Activated T-cell treated with anti-CD3 and anti-CD28 coated beads, Interleukin-2, amount 50 U/mL, for 4 hours (primary cell): ENCODE measurements around the gene IQGAP2. TPM values are rescaled to one million over a fixed set of nuclear protein-coding genes. Genes with fewer than 3 reads are reported as not detected.
"Not testable (repeated sequence)": the region's sequence is repeated elsewhere in the genome, so short reads cannot be mapped to it uniquely, and the experiment has no call there.

ENCODE experiments used
- ATAC-seq, 2 donors: fragments of 200-7000 bp; cut with Tn5 transposase; one replicate each; pipeline ENCODE4 v1.10.0; 2021
- DNase-seq: peaks from one replicate; pipeline ENCODE4 v3.0.0-alpha.2; 2020
- H3K27me3 Mint-ChIP-seq: one replicate; pipeline ENCODE4 v1.8.0; 2021; ENCODE audit warnings: low read depth, mixed read lengths
- H3K36me3 Mint-ChIP-seq: one replicate; pipeline ENCODE4 v1.8.0; 2022; ENCODE audit warnings: mixed read lengths; ENCODE audit not compliant: insufficient read depth
- H3K4me1 Mint-ChIP-seq: one replicate; pipeline ENCODE4 v1.8.0; 2021; ENCODE audit warnings: low read depth, mixed read lengths
- H3K4me3 Mint-ChIP-seq: one replicate; pipeline ENCODE4 v1.8.0; 2021; ENCODE audit warnings: mild to moderate bottlenecking, moderate library complexity, mixed read lengths
- H3K9me3 Mint-ChIP-seq: one replicate; pipeline ENCODE4 v1.8.0; 2021; ENCODE audit warnings: mixed read lengths
- total RNA-seq, 3 donors: library from RNA; stranded (reverse); gene quantifications; one replicate each; pipeline ENCODE4 v1.2.1, GENCODE V29; 2021

Gene IQGAP2
- total RNA-seq, 3 donors from 2014 or later: 34.8 to 59.4 (median 38.3) TPM

DNA sequence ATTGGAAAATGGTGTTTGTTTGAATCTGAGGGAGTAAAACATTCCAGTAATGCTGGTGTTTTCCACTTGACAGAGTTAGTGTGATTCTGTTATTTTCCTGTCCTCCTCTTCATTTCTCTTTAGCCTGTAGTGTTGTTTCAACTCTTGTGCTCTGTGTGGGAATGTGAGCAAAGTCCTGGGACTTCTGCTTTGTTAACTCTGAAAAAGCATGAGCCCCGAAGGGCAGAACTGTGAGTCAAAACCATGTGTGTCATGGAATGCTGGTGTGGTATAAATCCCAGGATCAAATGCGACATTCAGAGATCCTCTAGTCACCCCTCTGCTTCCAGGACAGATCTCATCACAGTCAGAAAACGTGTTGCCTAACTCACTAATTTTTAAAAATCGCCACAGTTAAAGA is 321.8 kb downstream of the IQGAP2 start:
- Mint-ChIP-seq H3K27me3 (no peaks in the 10 kb centered on the region), H3K4me1 (no peaks in the 10 kb centered on the region), H3K4me3 (no peak overlapping the region), H3K36me3 (peaks cover 7% of the 10 kb centered on the region), H3K9me3 (peaks cover 13% of the 10 kb centered on the region)
- ATAC-seq: no peak
- DNase-seq: no peak

DNA sequence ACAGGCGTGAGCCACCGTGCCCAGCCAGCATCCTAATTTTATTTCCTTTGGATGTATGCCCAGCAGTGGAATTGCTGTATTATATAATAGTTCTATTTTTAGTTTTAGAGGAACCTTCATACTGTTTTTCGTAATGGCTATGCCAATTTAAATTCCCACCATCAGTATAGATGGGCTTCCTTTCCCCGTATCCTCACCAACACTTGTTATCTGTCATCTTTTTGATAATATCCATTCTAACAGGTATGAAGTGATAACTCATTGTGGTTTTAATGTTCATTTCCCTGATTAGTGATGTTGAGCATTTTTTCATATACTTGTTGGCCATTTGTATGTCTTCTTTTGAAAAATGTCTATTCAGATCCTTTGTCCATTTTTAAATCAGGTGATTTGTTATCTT is 325.9 kb downstream of the IQGAP2 start:
- no peak for ATAC-seq
- Mint-ChIP-seq H3K4me3 (no peak overlapping the region), H3K36me3 (peaks cover 14% of the 10 kb centered on the region), H3K27me3 (no peaks in the 10 kb centered on the region), H3K9me3 (peaks cover 20% of the 10 kb centered on the region), H3K4me1 (peaks cover 16% of the 10 kb centered on the region)
- no peak for DNase-seq

DNA sequence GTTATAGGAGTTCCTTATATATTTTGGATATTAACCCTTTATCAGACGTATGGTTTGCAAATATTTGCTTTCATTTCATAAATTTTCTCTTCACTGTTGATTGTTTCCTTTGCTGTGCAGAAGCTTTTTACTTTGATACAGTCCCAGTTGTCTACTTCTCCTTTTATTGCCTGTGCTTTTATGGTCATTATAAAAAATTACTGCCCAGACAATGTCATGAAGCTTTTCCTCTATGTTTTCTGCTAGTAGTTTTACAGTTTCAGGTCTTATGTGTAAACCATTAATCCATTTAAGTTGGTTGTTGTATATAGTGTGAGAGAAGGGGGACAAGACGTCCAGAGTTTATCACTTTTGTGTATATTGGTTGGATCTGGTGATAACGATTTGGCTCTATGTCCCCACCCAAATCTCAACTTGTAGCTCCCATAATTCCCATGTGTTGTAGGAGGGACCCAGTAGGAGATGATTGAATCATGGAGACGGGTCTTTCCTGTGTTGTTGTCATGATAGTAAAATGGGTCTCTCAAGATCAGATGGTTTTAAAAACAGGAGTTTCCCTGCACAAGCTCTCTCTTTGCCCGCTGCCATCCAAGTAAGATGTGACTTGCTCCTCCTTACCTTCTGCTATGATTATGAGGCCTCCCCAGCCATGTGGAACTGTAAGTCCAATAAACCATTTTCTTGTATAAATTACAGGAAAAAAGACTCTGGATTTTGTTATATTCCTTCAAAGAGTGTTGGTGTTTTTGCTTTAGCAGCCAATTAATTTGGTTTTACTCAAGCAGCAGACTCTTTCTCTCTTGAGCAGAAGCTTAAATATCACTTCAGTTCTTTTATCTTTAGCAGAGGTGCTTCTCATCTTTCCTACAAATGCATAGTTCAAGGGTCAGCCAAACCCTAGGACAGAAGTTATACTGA is 326.5 kb downstream of the IQGAP2 start:
- no peak for DNase-seq
- Mint-ChIP-seq H3K27me3 (no peaks in the 10 kb centered on the region), H3K9me3 (peaks cover 20% of the 10 kb centered on the region), H3K4me1 (peaks cover 19% of the 10 kb centered on the region), H3K36me3 (peaks cover 14% of the 10 kb centered on the region), H3K4me3 (no peak overlapping the region)
- no peak for ATAC-seq

GRCh38 chr5:76732405-76733048 is 329.4 kb downstream of the IQGAP2 start:
- no peak for DNase-seq
- H3K9me3 Mint-ChIP-seq: peaks cover 20% of the 10 kb centered on the region

DNA sequence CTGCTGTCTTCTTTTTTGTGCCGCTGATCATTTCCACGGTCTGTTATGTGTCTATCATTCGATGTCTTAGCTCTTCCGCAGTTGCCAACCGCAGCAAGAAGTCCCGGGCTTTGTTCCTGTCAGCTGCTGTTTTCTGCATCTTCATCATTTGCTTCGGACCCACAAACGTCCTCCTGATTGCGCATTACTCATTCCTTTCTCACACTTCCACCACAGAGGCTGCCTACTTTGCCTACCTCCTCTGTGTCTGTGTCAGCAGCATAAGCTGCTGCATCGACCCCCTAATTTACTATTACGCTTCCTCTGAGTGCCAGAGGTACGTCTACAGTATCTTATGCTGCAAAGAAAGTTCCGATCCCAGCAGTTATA is 329.9 kb downstream of the IQGAP2 start:
- Mint-ChIP-seq H3K27me3 (no peaks in the 10 kb centered on the region), H3K4me3 (peak overlapping the region; percentile 19), H3K4me1 (peaks cover 31% of the 10 kb centered on the region), H3K36me3 (peaks cover 14% of the 10 kb centered on the region), H3K9me3 (peaks cover 20% of the 10 kb centered on the region)
- DNase-seq (peak; percentile 25), ATAC-seq (peak; percentile 77 to 92)

More at GRCh38 chr5:76732405-76733048, 329.4 kb downstream of the IQGAP2 start:
- peak; percentile 39 to 54 for ATAC-seq
- Mint-ChIP-seq H3K27me3 (no peaks in the 10 kb centered on the region), H3K36me3 (peaks cover 14% of the 10 kb centered on the region), H3K4me1 (peaks cover 30% of the 10 kb centered on the region), H3K4me3 (peak overlapping the region; percentile 19)

GRCh38 chr5:76735762-76736545 is 332.9 kb downstream of the IQGAP2 start:
- no peaks in the 10 kb centered on the region for H3K27me3 Mint-ChIP-seq
- DNase-seq (no peak), ATAC-seq (no peak)
- no peak overlapping the region for H3K4me3 Mint-ChIP-seq
- peaks cover 43% of the 10 kb centered on the region for H3K4me1 Mint-ChIP-seq
- H3K9me3 Mint-ChIP-seq: no peaks in the 10 kb centered on the region
- no peaks in the 10 kb centered on the region for H3K36me3 Mint-ChIP-seq

- H3K36me3 Mint-ChIP-seq: no peaks in the 10 kb centered on the region
- ATAC-seq (no peak), DNase-seq (no peak)
- no peaks in the 10 kb centered on the region for H3K27me3 Mint-ChIP-seq
- peaks cover 44% of the 10 kb centered on the region for H3K4me1 Mint-ChIP-seq
- H3K4me3 Mint-ChIP-seq: no peak overlapping the region
- no peaks in the 10 kb centered on the region for H3K9me3 Mint-ChIP-seq
Measured at GRCh38 chr5:76736679-76737556, 333.8 kb downstream of the IQGAP2 start.

- Mint-ChIP-seq H3K27me3 (no peaks in the 10 kb centered on the region), H3K36me3 (no peaks in the 10 kb centered on the region), H3K4me1 (peaks cover 37% of the 10 kb centered on the region), H3K9me3 (no peaks in the 10 kb centered on the region), H3K4me3 (no peak overlapping the region)
- no peak for DNase-seq
- ATAC-seq: no peak
Measured at GRCh38 chr5:76737846-76738245, 334.8 kb downstream of the IQGAP2 start.

- H3K4me1 Mint-ChIP-seq: peaks cover 23% of the 10 kb centered on the region
- not testable (repeated sequence) for H3K27me3 Mint-ChIP-seq, DNase-seq, H3K36me3 Mint-ChIP-seq, ATAC-seq, H3K9me3 Mint-ChIP-seq, H3K4me3 Mint-ChIP-seq
Measured at GRCh38 chr5:76741506-76741905, 338.4 kb downstream of the IQGAP2 start.

DNA sequence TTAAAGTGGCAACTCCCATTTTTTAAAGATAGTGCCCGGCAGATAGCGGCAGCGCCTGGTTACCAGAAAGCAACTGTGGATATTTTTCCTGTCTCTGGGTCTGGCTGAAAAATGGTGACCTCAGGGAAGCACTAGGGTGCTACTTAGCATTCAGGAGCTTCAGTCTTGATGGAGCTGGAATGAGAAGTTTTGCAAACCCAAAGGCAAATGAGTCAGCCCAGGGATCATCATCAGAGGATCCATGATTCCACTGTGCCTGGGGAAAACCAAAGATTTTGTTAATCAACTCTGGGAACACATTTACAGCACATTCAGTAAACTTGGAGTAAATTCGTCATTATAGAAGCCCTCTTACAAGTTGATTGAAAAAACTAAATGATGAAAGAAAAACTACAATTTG is 339.5 kb downstream of the IQGAP2 start:
- Mint-ChIP-seq H3K4me1 (peaks cover 17% of the 10 kb centered on the region), H3K9me3 (no peaks in the 10 kb centered on the region), H3K4me3 (no peak overlapping the region), H3K27me3 (no peaks in the 10 kb centered on the region), H3K36me3 (no peaks in the 10 kb centered on the region)
- DNase-seq (no peak), ATAC-seq (no peak)

- ATAC-seq: no peak
- peaks cover 4% of the 10 kb centered on the region for H3K4me1 Mint-ChIP-seq
- DNase-seq: no peak
- no peak overlapping the region for H3K4me3 Mint-ChIP-seq
- no peaks in the 10 kb centered on the region for H3K9me3 Mint-ChIP-seq
- H3K27me3 Mint-ChIP-seq: peaks cover 5% of the 10 kb centered on the region
- H3K36me3 Mint-ChIP-seq: no peaks in the 10 kb centered on the region
Measured at GRCh38 chr5:76744632-76745031, 341.5 kb downstream of the IQGAP2 start.

DNA sequence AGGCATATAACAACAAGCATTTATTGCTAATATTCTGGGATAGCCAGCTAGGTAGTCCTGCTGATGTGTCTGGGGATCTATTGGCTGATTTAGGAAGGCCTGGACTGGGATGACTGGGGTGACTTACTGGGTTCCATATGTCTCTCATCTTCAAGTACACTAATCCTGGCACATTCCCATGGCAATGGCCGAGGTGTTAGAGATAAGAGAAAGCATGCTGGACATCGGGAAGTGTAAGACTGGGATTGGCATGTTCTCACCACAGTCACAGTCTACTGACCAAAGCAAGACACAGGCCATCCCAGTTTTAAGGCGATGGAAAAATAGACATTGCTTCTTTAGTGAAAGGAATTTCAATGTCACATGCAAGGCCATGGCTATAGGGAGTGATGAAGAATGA is 342.6 kb downstream of the IQGAP2 start:
- Mint-ChIP-seq H3K4me3 (no peak overlapping the region), H3K27me3 (peaks cover 7% of the 10 kb centered on the region), H3K9me3 (no peaks in the 10 kb centered on the region), H3K4me1 (peaks cover 4% of the 10 kb centered on the region), H3K36me3 (no peaks in the 10 kb centered on the region)
- ATAC-seq: no peak
- DNase-seq: no peak

DNA sequence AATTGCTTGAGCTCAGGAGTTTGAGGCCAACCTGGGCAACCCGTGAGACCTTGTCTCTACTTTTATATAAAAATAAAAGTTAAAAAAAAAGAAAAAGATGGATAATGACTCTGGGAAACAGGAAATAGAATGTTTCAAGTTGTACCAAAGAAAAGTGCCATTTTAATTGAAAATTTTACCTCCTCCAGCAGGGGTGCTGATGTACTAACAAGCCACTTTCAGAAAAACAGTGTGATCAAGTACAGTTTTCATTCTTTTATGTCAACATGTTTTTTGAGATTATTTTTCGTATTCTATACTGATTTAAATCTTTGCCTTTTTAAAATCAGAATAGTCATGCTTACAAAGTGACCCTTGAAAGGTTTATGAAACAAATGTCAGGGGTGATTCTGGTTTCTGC is 343.6 kb downstream of the IQGAP2 start:
- no peaks in the 10 kb centered on the region for H3K36me3 Mint-ChIP-seq
- ATAC-seq (no peak), DNase-seq (no peak)
- peaks cover 7% of the 10 kb centered on the region for H3K27me3 Mint-ChIP-seq
- no peak overlapping the region for H3K4me3 Mint-ChIP-seq
- no peaks in the 10 kb centered on the region for H3K9me3 Mint-ChIP-seq
- H3K4me1 Mint-ChIP-seq: no peaks in the 10 kb centered on the region

DNA sequence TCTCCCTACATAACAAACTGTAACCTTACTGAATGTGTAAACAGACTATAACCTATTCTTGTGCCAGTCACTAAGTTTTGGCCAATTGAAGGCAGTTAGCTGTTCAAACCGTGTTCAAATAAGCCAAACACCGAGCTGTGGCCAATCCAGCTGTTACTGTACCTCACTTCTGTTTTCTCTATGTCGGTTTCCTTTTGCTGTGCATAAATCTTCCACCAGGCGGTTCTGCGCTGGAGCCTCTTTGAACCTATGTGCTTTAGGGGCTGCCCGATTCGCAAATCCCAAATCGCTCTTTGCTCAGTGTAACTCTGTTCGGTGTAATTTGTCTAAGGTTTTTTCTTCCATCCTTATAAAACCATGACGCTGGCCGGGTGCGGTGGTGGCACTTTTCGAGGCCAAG is 344.6 kb downstream of the IQGAP2 start:
- Mint-ChIP-seq H3K4me3 (no peak overlapping the region), H3K27me3 (peaks cover 7% of the 10 kb centered on the region), H3K36me3 (no peaks in the 10 kb centered on the region), H3K4me1 (no peaks in the 10 kb centered on the region), H3K9me3 (no peaks in the 10 kb centered on the region)
- no peak for ATAC-seq
- no peak for DNase-seq
